Activated CD8-positive, alpha-beta memory T cell treated with anti-CD3 and anti-CD28 coated beads, Interleukin-2, amount 10 ng/mL, durations not matched to agents 7 days and 5 days (primary cell): ENCODE results near the gene METTL16. TPM values are rescaled to one million over a fixed set of nuclear protein-coding genes. Genes with fewer than 3 reads are reported as not detected.
"Not testable (repeated sequence)": the region's sequence is repeated elsewhere in the genome, so short reads cannot be mapped to it uniquely, and the experiment has no call there.

ENCODE experiments used
- ATAC-seq: fragments of 150-1000 bp; cut with Tn5 transposase; one replicate; pipeline ENCODE4 v1.10.0; 2021; ENCODE audit warnings: moderate library complexity
- CTCF ChIA-PET: fragments of 350-600 bp; sonication (Branson Sonifier 250); formaldehyde crosslinking; loops from one replicate; lab custom pipeline; 2021; ENCODE audit warnings: antibody characterized with exemption; lab: Charles Lee
- DNase-seq: peaks from one replicate; pipeline ENCODE4 v3.0.0-alpha.2; 2020
- H3K27ac Mint-ChIP-seq: one replicate; pipeline ENCODE4 v1.8.0; 2021; ENCODE audit warnings: mild to moderate bottlenecking, mixed read lengths
- H3K27me3 Mint-ChIP-seq: one replicate; pipeline ENCODE4 v1.8.0; 2021; ENCODE audit warnings: mixed read lengths
- H3K36me3 Mint-ChIP-seq: one replicate; pipeline ENCODE4 v1.8.0; 2021; ENCODE audit warnings: mild to moderate bottlenecking, mixed read lengths
- H3K4me1 Mint-ChIP-seq: one replicate; pipeline ENCODE4 v1.8.0; 2021; ENCODE audit warnings: mixed read lengths
- H3K4me3 Mint-ChIP-seq: one replicate; pipeline ENCODE4 v1.8.0; 2021; ENCODE audit warnings: mild to moderate bottlenecking, moderate library complexity, mixed read lengths
- H3K9me3 Mint-ChIP-seq: one replicate; pipeline ENCODE4 v1.8.0; 2022; ENCODE audit warnings: low read depth, mixed read lengths
- total RNA-seq, 2 experiments: library from RNA; stranded (reverse); gene quantifications; one replicate each; pipeline ENCODE4 v1.2.3, GENCODE V29; 2021

The METTL16 gene
- 10 to 100 TPM; 24.0 to 34.1 TPM for total RNA-seq

- Mint-ChIP-seq H3K36me3 (peaks cover 14% of the 10 kb centered on the region), H3K4me3 (no peak within 1 kb of the TSS), H3K27me3 (no peaks in the 10 kb centered on the region), H3K27ac (peak within 1 kb of the TSS; percentile 13), H3K4me1 (peaks cover 14% of the 10 kb centered on the region), H3K9me3 (no peaks in the 10 kb centered on the region)
- CTCF ChIA-PET, result interaction anchor here (0.9 to 2.9 kb wide), 4 partner anchors 12 to 129 kb away, joined by 3 to 12 read pairs (median 6); no protein-coding TSS in a partner anchor
- ATAC-seq (peak; percentile 99), DNase-seq (peak; percentile 99)
These were observed at the start of gene METTL16 for GRCh38 chr17:2511462-2512369. METTL16 (minus strand) TSS chr17:2511888; CDS start chr17:2502331, 9,557 bp downstream.

- ATAC-seq (no peak), DNase-seq (no peak)
- Mint-ChIP-seq H3K36me3 (no peaks in the 10 kb centered on the region), H3K4me3 (no peak overlapping the region), H3K4me1 (peaks cover 11% of the 10 kb centered on the region), H3K27me3 (no peaks in the 10 kb centered on the region), H3K27ac (no peak overlapping the region), H3K9me3 (peaks cover 3% of the 10 kb centered on the region)
- CTCF ChIA-PET, result no interaction called here
These were observed 49.0 kb upstream of the METTL16 start for GRCh38 chr17:2560658-2561057.

- no peak overlapping the region for H3K27ac Mint-ChIP-seq
- no peaks in the 10 kb centered on the region for H3K4me1 Mint-ChIP-seq
- H3K4me3 Mint-ChIP-seq, result no peak overlapping the region
- no peak for DNase-seq
- H3K36me3 Mint-ChIP-seq, result no peaks in the 10 kb centered on the region
- H3K9me3 Mint-ChIP-seq, result no peaks in the 10 kb centered on the region
- peaks cover 12% of the 10 kb centered on the region for H3K27me3 Mint-ChIP-seq
- no peak for ATAC-seq
- CTCF ChIA-PET, result no interaction called here
These were observed 40.2 kb upstream of the METTL16 start for GRCh38 chr17:2551928-2552327.

GRCh38 chr17:2551493-2551892 is 39.8 kb upstream of the METTL16 start:
- Mint-ChIP-seq H3K27me3 (peaks cover 12% of the 10 kb centered on the region), H3K36me3 (no peaks in the 10 kb centered on the region), H3K27ac (no peak overlapping the region), H3K9me3 (no peaks in the 10 kb centered on the region), H3K4me1 (no peaks in the 10 kb centered on the region), H3K4me3 (no peak overlapping the region)
- CTCF ChIA-PET, result no interaction called here
- ATAC-seq, result no peak
- DNase-seq, result no peak

GRCh38 chr17:2549392-2550211 is 37.9 kb upstream of the METTL16 start:
- ATAC-seq, result no peak
- CTCF ChIA-PET, result no interaction called here
- no peaks in the 10 kb centered on the region for H3K4me1 Mint-ChIP-seq
- H3K4me3 Mint-ChIP-seq, result no peak overlapping the region
- no peak for DNase-seq
- H3K27me3 Mint-ChIP-seq, result peaks cover 12% of the 10 kb centered on the region
- no peak overlapping the region for H3K27ac Mint-ChIP-seq
- no peaks in the 10 kb centered on the region for H3K36me3 Mint-ChIP-seq
- H3K9me3 Mint-ChIP-seq, result no peaks in the 10 kb centered on the region

- H3K9me3 Mint-ChIP-seq, H3K4me3 Mint-ChIP-seq, ATAC-seq, H3K27ac Mint-ChIP-seq, H3K36me3 Mint-ChIP-seq, H3K4me1 Mint-ChIP-seq, DNase-seq, CTCF ChIA-PET: not testable (repeated sequence)
- H3K27me3 Mint-ChIP-seq, result peaks cover 12% of the 10 kb centered on the region
These were observed 36.3 kb upstream of the METTL16 start for GRCh38 chr17:2548026-2548425.

GRCh38 chr17:2547176-2547575 is 35.5 kb upstream of the METTL16 start:
- Mint-ChIP-seq H3K9me3 (no peaks in the 10 kb centered on the region), H3K27ac (no peak overlapping the region), H3K27me3 (peaks cover 8% of the 10 kb centered on the region), H3K4me3 (no peak overlapping the region), H3K36me3 (no peaks in the 10 kb centered on the region), H3K4me1 (no peaks in the 10 kb centered on the region)
- CTCF ChIA-PET, result interaction anchor here (0.6 kb wide), 1 partner anchor 516 kb away, joined by 3 read pairs; no protein-coding TSS in a partner anchor
- DNase-seq, result no peak
- no peak for ATAC-seq

- no peaks in the 10 kb centered on the region for H3K9me3 Mint-ChIP-seq
- H3K27ac Mint-ChIP-seq, result no peak overlapping the region
- H3K4me3 Mint-ChIP-seq, result no peak overlapping the region
- no peaks in the 10 kb centered on the region for H3K27me3 Mint-ChIP-seq
- ATAC-seq, result no peak
- no peak for DNase-seq
- no peaks in the 10 kb centered on the region for H3K36me3 Mint-ChIP-seq
- CTCF ChIA-PET, result no interaction called here
- H3K4me1 Mint-ChIP-seq, result no peaks in the 10 kb centered on the region
These were observed 33.7 kb upstream of the METTL16 start for GRCh38 chr17:2545393-2545792.

- Mint-ChIP-seq H3K27me3 (no peaks in the 10 kb centered on the region), H3K36me3 (no peaks in the 10 kb centered on the region), H3K9me3 (no peaks in the 10 kb centered on the region), H3K4me1 (no peaks in the 10 kb centered on the region), H3K27ac (no peak overlapping the region), H3K4me3 (no peak overlapping the region)
- DNase-seq (no peak), ATAC-seq (no peak)
- CTCF ChIA-PET, result no interaction called here
These were observed 30.8 kb upstream of the METTL16 start for GRCh38 chr17:2542456-2542855.

GRCh38 chr17:2542056-2542455 is 30.4 kb upstream of the METTL16 start:
- ATAC-seq, result no peak
- no peaks in the 10 kb centered on the region for H3K9me3 Mint-ChIP-seq
- H3K4me1 Mint-ChIP-seq, result no peaks in the 10 kb centered on the region
- no peaks in the 10 kb centered on the region for H3K36me3 Mint-ChIP-seq
- no peaks in the 10 kb centered on the region for H3K27me3 Mint-ChIP-seq
- CTCF ChIA-PET, result no interaction called here
- H3K27ac Mint-ChIP-seq, result no peak overlapping the region
- no peak for DNase-seq
- no peak overlapping the region for H3K4me3 Mint-ChIP-seq

- H3K27me3 Mint-ChIP-seq, H3K36me3 Mint-ChIP-seq, DNase-seq, ATAC-seq, CTCF ChIA-PET, H3K9me3 Mint-ChIP-seq, H3K4me3 Mint-ChIP-seq, H3K4me1 Mint-ChIP-seq, H3K27ac Mint-ChIP-seq: not testable (repeated sequence)
These were observed 25.9 kb upstream of the METTL16 start for GRCh38 chr17:2537579-2537978.

- Mint-ChIP-seq H3K9me3 (no peaks in the 10 kb centered on the region), H3K27me3 (no peaks in the 10 kb centered on the region), H3K27ac (no peak overlapping the region), H3K36me3 (no peaks in the 10 kb centered on the region), H3K4me3 (no peak overlapping the region), H3K4me1 (peaks cover 10% of the 10 kb centered on the region)
- no peak for DNase-seq
- ATAC-seq, result no peak
- CTCF ChIA-PET, result no interaction called here
These were observed 20.5 kb upstream of the METTL16 start for GRCh38 chr17:2532146-2532720.

- H3K27ac Mint-ChIP-seq, result peak overlapping the region; percentile 13
- H3K4me1 Mint-ChIP-seq, DNase-seq, H3K27me3 Mint-ChIP-seq, CTCF ChIA-PET, H3K36me3 Mint-ChIP-seq, H3K9me3 Mint-ChIP-seq: not testable (repeated sequence)
- H3K4me3 Mint-ChIP-seq, result peak overlapping the region; percentile 49
- peak; percentile 61 for ATAC-seq
These were observed 19.7 kb upstream of the METTL16 start for GRCh38 chr17:2531243-2531954.
